Measurements from ENCODE around the gene HID1.

The HID1 gene

DNA sequence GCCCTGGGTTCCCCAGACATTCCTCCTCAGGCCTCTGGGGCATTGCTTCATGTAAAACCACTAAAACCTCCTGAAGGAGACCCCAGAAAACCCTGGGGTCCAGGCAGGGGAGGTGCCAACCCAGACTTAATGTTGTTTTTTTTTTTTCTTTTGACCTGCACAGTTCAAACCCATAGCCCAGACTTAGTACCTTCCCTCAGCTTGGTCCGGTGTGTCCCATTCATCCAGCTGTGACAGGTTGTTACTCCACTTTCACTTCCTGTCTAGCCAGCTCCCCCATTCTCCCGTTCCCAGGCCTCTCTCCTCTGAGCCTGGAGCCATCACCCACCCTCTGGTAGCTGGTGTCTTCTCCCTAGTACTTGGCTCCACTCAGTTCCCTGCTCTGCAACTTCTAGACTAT lies 19.7 kb upstream of the HID1 start:
- H3K9me3 ChIP-seq (ENCODE audit: severe bottlenecking), result no peaks in the 10 kb centered on the region
- peaks cover 40% of the 10 kb centered on the region for H3K4me1 ChIP-seq (ENCODE audit: insufficient read depth, poor library complexity, severe bottlenecking)
- ATAC-seq (ENCODE audit: low read depth) (no peak), DNase-seq (ENCODE audit: low spot score) (no peak)
- H3K27ac ChIP-seq (ENCODE audit: poor library complexity, severe bottlenecking), result peak overlapping the region; percentile 87
- H3K27me3 ChIP-seq (ENCODE audit: insufficient read depth, poor library complexity, severe bottlenecking), result no peaks in the 10 kb centered on the region
- no peaks in the 10 kb centered on the region for H3K36me3 ChIP-seq (ENCODE audit: low read depth)
- H3K4me3 ChIP-seq (ENCODE audit: severe bottlenecking), result no peak overlapping the region
- TF ChIP-seq, protein P1, sequence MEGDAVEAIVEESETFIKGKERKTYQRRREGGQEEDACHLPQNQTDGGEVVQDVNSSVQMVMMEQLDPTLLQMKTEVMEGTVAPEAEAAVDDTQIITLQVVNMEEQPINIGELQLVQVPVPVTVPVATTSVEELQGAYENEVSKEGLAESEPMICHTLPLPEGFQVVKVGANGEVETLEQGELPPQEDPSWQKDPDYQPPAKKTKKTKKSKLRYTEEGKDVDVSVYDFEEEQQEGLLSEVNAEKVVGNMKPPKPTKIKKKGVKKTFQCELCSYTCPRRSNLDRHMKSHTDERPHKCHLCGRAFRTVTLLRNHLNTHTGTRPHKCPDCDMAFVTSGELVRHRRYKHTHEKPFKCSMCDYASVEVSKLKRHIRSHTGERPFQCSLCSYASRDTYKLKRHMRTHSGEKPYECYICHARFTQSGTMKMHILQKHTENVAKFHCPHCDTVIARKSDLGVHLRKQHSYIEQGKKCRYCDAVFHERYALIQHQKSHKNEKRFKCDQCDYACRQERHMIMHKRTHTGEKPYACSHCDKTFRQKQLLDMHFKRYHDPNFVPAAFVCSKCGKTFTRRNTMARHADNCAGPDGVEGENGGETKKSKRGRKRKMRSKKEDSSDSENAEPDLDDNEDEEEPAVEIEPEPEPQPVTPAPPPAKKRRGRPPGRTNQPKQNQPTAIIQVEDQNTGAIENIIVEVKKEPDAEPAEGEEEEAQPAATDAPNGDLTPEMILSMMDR (IDR thresholded peaks at IDR 0.05; ENCODE audit: poor library complexity, severe bottlenecking), result no peak

DNA sequence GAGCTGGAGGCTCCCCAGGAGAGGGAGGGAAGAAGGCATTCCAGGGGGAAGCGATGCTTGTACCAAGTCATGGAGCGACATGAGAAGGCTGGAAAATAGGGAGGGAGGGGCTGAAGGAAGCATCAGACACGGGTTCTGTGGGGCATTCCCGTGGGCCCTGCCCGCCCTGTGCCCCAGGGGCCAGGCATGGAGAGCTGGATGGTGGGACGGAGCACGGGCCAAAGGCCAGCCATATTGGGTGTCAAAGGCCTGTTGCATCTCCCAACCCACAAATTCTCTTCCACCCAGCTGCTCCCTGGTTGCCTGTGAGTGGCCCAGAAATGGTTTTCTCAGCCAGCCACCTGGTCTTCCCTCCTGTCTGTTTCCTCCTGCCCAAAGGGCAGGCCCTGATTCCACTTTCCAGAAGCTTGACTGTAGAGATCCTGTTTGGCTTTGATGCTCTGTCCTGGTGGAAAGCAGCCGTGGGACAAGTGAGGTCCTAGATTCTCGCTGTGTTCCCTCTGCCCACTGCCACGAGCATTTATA lies 18.1 kb upstream of the HID1 start:
- Histone ChIP-seq H3K4me3 (ENCODE audit: severe bottlenecking) (no peak overlapping the region), H3K36me3 (ENCODE audit: low read depth) (no peaks in the 10 kb centered on the region), H3K9me3 (ENCODE audit: severe bottlenecking) (no peaks in the 10 kb centered on the region), H3K27me3 (ENCODE audit: insufficient read depth, poor library complexity, severe bottlenecking) (no peaks in the 10 kb centered on the region), H3K27ac (ENCODE audit: poor library complexity, severe bottlenecking) (peak overlapping the region; percentile 87), H3K4me1 (ENCODE audit: insufficient read depth, poor library complexity, severe bottlenecking) (peaks cover 40% of the 10 kb centered on the region)
- TF ChIP-seq, protein P1 (IDR thresholded peaks at IDR 0.05; ENCODE audit: poor library complexity, severe bottlenecking), result no peak
- ATAC-seq (ENCODE audit: low read depth), result no peak
- no peak for DNase-seq (ENCODE audit: low spot score)

DNA sequence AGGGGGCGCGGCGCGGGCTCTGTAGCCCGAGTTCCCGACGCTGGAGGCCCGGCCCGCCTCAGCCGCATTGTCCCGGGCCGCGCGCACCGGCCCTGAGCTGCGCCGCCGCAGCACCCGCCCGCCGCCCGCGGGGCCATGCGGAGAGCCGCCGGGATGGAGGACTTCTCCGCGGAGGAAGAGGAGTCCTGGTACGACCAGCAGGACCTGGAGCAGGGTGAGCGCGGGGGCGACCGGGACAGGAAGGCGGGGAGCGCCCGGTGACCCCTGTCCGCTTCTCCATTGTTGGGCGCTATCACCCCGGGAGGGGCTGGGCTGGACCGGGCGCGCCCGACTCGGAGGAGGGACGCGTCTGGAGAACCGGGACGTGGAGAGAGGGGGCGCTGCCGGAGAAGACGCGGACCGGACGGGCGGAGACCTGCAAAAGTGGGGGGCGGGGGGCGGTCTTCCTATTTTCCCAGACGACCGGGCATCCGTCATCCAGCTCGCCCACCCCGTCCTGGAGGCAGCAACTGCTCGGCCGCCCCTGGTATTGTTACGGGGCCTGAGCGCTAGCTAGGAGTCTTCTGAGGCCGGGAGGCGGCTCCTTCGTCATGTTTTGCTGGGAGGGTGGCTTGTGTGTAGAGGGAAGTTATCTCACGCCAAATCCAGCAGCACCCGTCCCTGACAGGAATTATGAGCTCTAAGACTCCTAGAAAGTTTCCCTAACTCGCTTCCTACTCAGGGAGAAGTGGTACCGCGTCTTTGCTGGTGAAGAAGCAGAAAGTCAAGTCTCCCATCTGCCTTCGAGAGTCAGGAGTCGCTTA lies 15.6 kb upstream of the HID1 start:
- peak; percentile 55 for ATAC-seq (ENCODE audit: low read depth)
- H3K4me1 ChIP-seq (ENCODE audit: insufficient read depth, poor library complexity, severe bottlenecking), result peaks cover 22% of the 10 kb centered on the region

DNA sequence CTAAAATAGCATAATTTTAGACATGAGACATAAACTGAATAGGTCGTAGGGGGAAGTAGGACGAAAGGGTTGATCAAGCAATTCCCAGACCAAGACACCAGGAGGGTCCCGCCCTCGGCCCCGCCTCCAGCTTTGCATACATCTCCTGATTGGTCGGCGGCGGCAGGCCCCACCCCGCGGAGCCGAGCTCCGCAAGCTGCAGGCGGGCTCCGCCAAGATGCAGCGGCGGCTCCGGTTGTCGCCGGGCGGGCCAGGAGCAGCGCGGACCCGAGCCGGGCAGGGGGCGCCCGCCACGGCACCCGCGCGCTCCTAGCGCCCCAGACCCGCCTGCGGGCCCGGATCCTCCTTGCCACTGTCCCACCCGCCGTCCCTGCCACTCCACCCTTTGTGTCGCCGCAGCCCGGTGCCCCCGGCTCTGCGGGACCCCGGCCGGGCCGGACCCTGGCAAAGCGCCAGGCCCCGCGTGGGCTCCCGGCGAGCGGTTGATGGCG lies 14.9 kb upstream of the HID1 start, which contains the start of gene CDR2L:
Gene CDR2L (plus strand): TSS at position 215 of the 491 bp plus-strand sequence. CDS start 412 bp downstream, outside the sequence.
- H3K9me3 ChIP-seq (ENCODE audit: severe bottlenecking), result no peaks in the 10 kb centered on the region
- H3K36me3 ChIP-seq (ENCODE audit: low read depth), result no peaks in the 10 kb centered on the region
- TF ChIP-seq, protein P1 (IDR thresholded peaks at IDR 0.05; ENCODE audit: poor library complexity, severe bottlenecking), result no peak
- peak within 1 kb of the TSS; percentile 94 for H3K4me3 ChIP-seq (ENCODE audit: severe bottlenecking)
- DNase-seq (ENCODE audit: low spot score) (peak; percentile 96), ATAC-seq (ENCODE audit: low read depth) (peak; percentile 87)
- peak within 1 kb of the TSS; percentile 65 for H3K27ac ChIP-seq (ENCODE audit: poor library complexity, severe bottlenecking)
- peaks cover 18% of the 10 kb centered on the region for H3K4me1 ChIP-seq (ENCODE audit: insufficient read depth, poor library complexity, severe bottlenecking)
- no peaks in the 10 kb centered on the region for H3K27me3 ChIP-seq (ENCODE audit: insufficient read depth, poor library complexity, severe bottlenecking)

More for the DNA sequence above, 15.6 kb upstream of the HID1 start:
- no peak for DNase-seq (ENCODE audit: low spot score)
- H3K9me3 ChIP-seq (ENCODE audit: severe bottlenecking), result no peaks in the 10 kb centered on the region
- no peaks in the 10 kb centered on the region for H3K36me3 ChIP-seq (ENCODE audit: low read depth)
- H3K27ac ChIP-seq (ENCODE audit: poor library complexity, severe bottlenecking), result peak overlapping the region; percentile 65
- no peaks in the 10 kb centered on the region for H3K27me3 ChIP-seq (ENCODE audit: insufficient read depth, poor library complexity, severe bottlenecking)
- TF ChIP-seq, protein P1 (IDR thresholded peaks at IDR 0.05; ENCODE audit: poor library complexity, severe bottlenecking), result peak; percentile 60
- H3K4me3 ChIP-seq (ENCODE audit: severe bottlenecking), result peak overlapping the region; percentile 94

Measured in RWPE2 (cell line).